Memory B cell (primary cell): ENCODE measurements around the gene CACNA1C.

Source experiments
- ATAC-seq: fragments of 150-1000 bp; cut with Tn5 transposase; 2 replicates; pipeline ENCODE4 v1.10.0; 2021; ENCODE audit warnings: low read depth, mild to moderate bottlenecking, moderate library complexity
- DNase-seq, 2 donors: peaks; one replicate each; pipeline ENCODE4 v3.0.0; 2022; ENCODE audit warnings: low spot score in 2 of 2
- H3K27ac Mint-ChIP-seq: one replicate; pipeline ENCODE4 v1.8.0; 2022; ENCODE audit warnings: mild to moderate bottlenecking, moderate library complexity, mixed read lengths
- H3K27me3 Mint-ChIP-seq: one replicate; pipeline ENCODE4 v1.8.0; 2022; ENCODE audit warnings: mixed read lengths
- H3K36me3 Mint-ChIP-seq: one replicate; pipeline ENCODE4 v1.8.0; 2022; ENCODE audit warnings: mild to moderate bottlenecking, mixed read lengths
- H3K4me1 Mint-ChIP-seq: one replicate; pipeline ENCODE4 v1.8.0; 2022; ENCODE audit warnings: mixed read lengths
- H3K4me3 Mint-ChIP-seq: one replicate; pipeline ENCODE4 v1.8.0; 2022; ENCODE audit warnings: mild to moderate bottlenecking, moderate library complexity, mixed read lengths
- H3K9me3 Mint-ChIP-seq: one replicate; pipeline ENCODE4 v1.8.0; 2022; ENCODE audit warnings: mixed read lengths

The CACNA1C gene

GRCh38 chr12:2641207-2641606 lies 588.4 kb downstream of the CACNA1C start:
- no peak for DNase-seq

GRCh38 chr12:2641761-2642160 lies 589.0 kb downstream of the CACNA1C start:
- ATAC-seq, result no peak
- H3K27me3 Mint-ChIP-seq, result peaks cover 32% of the 10 kb centered on the region
- H3K4me3 Mint-ChIP-seq, result no peak overlapping the region
- H3K4me1 Mint-ChIP-seq, result peaks cover 5% of the 10 kb centered on the region
- no peaks in the 10 kb centered on the region for H3K9me3 Mint-ChIP-seq
- no peak overlapping the region for H3K27ac Mint-ChIP-seq
- no peaks in the 10 kb centered on the region for H3K36me3 Mint-ChIP-seq
- DNase-seq, result no peak

More at GRCh38 chr12:2641207-2641606, 588.4 kb downstream of the CACNA1C start:
- Mint-ChIP-seq H3K4me1 (peaks cover 5% of the 10 kb centered on the region), H3K27ac (no peak overlapping the region), H3K36me3 (no peaks in the 10 kb centered on the region), H3K4me3 (no peak overlapping the region), H3K27me3 (peaks cover 28% of the 10 kb centered on the region), H3K9me3 (no peaks in the 10 kb centered on the region)
- ATAC-seq, result no peak

GRCh38 chr12:2642176-2642892 lies 589.5 kb downstream of the CACNA1C start:
- Mint-ChIP-seq H3K27ac (no peak overlapping the region), H3K36me3 (no peaks in the 10 kb centered on the region), H3K4me1 (peaks cover 5% of the 10 kb centered on the region), H3K9me3 (no peaks in the 10 kb centered on the region), H3K27me3 (peaks cover 34% of the 10 kb centered on the region), H3K4me3 (no peak overlapping the region)
- no peak for ATAC-seq
- DNase-seq, result no peak

GRCh38 chr12:2642896-2643425 lies 590.2 kb downstream of the CACNA1C start:
- no peak overlapping the region for H3K27ac Mint-ChIP-seq

GRCh38 chr12:2643576-2644135 lies 590.9 kb downstream of the CACNA1C start:
- Mint-ChIP-seq H3K4me1 (peaks cover 5% of the 10 kb centered on the region), H3K27ac (no peak overlapping the region)

More at GRCh38 chr12:2642896-2643425, 590.2 kb downstream of the CACNA1C start:
- Mint-ChIP-seq H3K4me3 (no peak overlapping the region), H3K4me1 (peaks cover 5% of the 10 kb centered on the region), H3K27me3 (peaks cover 30% of the 10 kb centered on the region), H3K9me3 (no peaks in the 10 kb centered on the region), H3K36me3 (no peaks in the 10 kb centered on the region)
- ATAC-seq (no peak), DNase-seq (no peak)

GRCh38 chr12:2644683-2645405 lies 592.1 kb downstream of the CACNA1C start:
- H3K9me3 Mint-ChIP-seq, result no peaks in the 10 kb centered on the region
- no peak overlapping the region for H3K27ac Mint-ChIP-seq
- no peaks in the 10 kb centered on the region for H3K36me3 Mint-ChIP-seq
- ATAC-seq, result no peak
- H3K27me3 Mint-ChIP-seq, result peaks cover 27% of the 10 kb centered on the region
- no peak overlapping the region for H3K4me3 Mint-ChIP-seq
- peaks cover 5% of the 10 kb centered on the region for H3K4me1 Mint-ChIP-seq
- no peak for DNase-seq

More at GRCh38 chr12:2643576-2644135, 590.9 kb downstream of the CACNA1C start:
- no peaks in the 10 kb centered on the region for H3K36me3 Mint-ChIP-seq
- H3K9me3 Mint-ChIP-seq, result no peaks in the 10 kb centered on the region
- ATAC-seq (no peak), DNase-seq (no peak)
- H3K27me3 Mint-ChIP-seq, result peaks cover 28% of the 10 kb centered on the region
- H3K4me3 Mint-ChIP-seq, result no peak overlapping the region

GRCh38 chr12:2645460-2645859 lies 592.7 kb downstream of the CACNA1C start:
- Mint-ChIP-seq H3K27ac (no peak overlapping the region), H3K4me3 (no peak overlapping the region), H3K4me1 (peaks cover 5% of the 10 kb centered on the region), H3K9me3 (no peaks in the 10 kb centered on the region), H3K27me3 (peaks cover 27% of the 10 kb centered on the region), H3K36me3 (no peaks in the 10 kb centered on the region)
- ATAC-seq (no peak), DNase-seq (no peak)

GRCh38 chr12:2646341-2646740 lies 593.6 kb downstream of the CACNA1C start:
- no peak overlapping the region for H3K27ac Mint-ChIP-seq
- H3K27me3 Mint-ChIP-seq, result peaks cover 27% of the 10 kb centered on the region
- peaks cover 5% of the 10 kb centered on the region for H3K4me1 Mint-ChIP-seq
- DNase-seq (no peak), ATAC-seq (no peak)
- no peak overlapping the region for H3K4me3 Mint-ChIP-seq
- no peaks in the 10 kb centered on the region for H3K9me3 Mint-ChIP-seq
- no peaks in the 10 kb centered on the region for H3K36me3 Mint-ChIP-seq

GRCh38 chr12:2647186-2647585 lies 594.4 kb downstream of the CACNA1C start:
- Mint-ChIP-seq H3K36me3 (no peaks in the 10 kb centered on the region), H3K27me3 (peaks cover 29% of the 10 kb centered on the region), H3K27ac (no peak overlapping the region), H3K9me3 (no peaks in the 10 kb centered on the region), H3K4me1 (peaks cover 4% of the 10 kb centered on the region), H3K4me3 (no peak overlapping the region)
- DNase-seq (no peak), ATAC-seq (no peak)

GRCh38 chr12:2648406-2648805 lies 595.6 kb downstream of the CACNA1C start:
- ATAC-seq (no peak), DNase-seq (no peak)
- peaks cover 3% of the 10 kb centered on the region for H3K4me1 Mint-ChIP-seq
- no peak overlapping the region for H3K27ac Mint-ChIP-seq
- peaks cover 24% of the 10 kb centered on the region for H3K27me3 Mint-ChIP-seq
- H3K9me3 Mint-ChIP-seq, result no peaks in the 10 kb centered on the region
- no peak overlapping the region for H3K4me3 Mint-ChIP-seq
- H3K36me3 Mint-ChIP-seq, result no peaks in the 10 kb centered on the region

GRCh38 chr12:2649201-2650030 lies 596.6 kb downstream of the CACNA1C start:
- Mint-ChIP-seq H3K27ac (no peak overlapping the region), H3K9me3 (no peaks in the 10 kb centered on the region), H3K27me3 (peaks cover 25% of the 10 kb centered on the region), H3K4me1 (peaks cover 3% of the 10 kb centered on the region), H3K36me3 (no peaks in the 10 kb centered on the region), H3K4me3 (no peak overlapping the region)
- ATAC-seq (no peak), DNase-seq (no peak)

- H3K36me3 Mint-ChIP-seq, result no peaks in the 10 kb centered on the region
- H3K4me1 Mint-ChIP-seq, result no peaks in the 10 kb centered on the region
- H3K9me3 Mint-ChIP-seq, result no peaks in the 10 kb centered on the region
- no peak overlapping the region for H3K4me3 Mint-ChIP-seq
- H3K27ac Mint-ChIP-seq, result no peak overlapping the region
- H3K27me3 Mint-ChIP-seq, result peaks cover 23% of the 10 kb centered on the region
- DNase-seq (no peak), ATAC-seq (no peak)
Observed at GRCh38 chr12:2650261-2651067, 597.7 kb downstream of the CACNA1C start.
